ENCODE results near the gene UBE2I. TPM values are rescaled to one million over a fixed set of nuclear protein-coding genes. Genes with fewer than 3 reads are reported as not detected.

UBE2I gene
- total RNA-seq, 1 experiment from 2014 or later, result 212 TPM

DNA sequence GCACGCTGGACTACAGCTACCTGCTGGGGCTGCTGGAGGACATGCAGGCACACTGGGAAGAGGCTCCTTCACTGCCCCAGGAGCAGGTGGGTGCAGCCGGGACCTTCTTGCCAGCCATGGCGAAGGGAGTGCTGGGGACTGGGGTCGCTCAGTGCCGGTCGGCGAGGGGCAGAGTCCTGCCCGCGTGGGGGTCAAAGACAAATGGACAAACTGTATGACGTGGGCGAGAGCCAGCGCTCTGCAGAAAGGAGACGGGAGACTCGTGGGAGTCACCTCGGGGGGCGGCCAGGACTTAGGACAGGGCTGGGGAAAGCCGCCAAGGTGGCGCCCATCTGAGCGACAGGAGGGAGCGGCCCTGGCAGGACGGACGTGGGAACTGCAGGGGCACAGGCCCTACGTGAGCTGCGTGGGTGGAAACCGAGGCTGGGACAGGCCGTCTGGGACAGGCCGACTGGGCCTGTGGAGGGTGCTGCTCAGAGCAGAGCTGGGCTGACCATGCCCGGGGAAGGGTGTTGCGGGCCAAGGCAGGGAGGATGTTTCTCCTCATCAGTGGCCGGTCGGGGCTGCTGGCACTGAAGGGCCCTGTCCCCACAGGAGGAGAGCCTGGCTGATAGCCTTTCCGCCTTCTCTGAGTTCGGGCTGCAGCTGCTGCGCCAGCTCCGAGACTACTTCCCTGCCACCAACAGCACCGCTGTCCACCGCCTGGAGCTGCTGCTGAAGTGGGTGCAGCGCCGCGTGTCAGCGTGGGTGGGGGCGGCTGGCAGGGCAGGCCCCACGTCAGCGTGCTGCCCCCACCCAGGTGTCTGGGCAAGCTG lies 34.2 kb downstream of the UBE2I start:
- BruUV-seq (replicated peaks), result no TSS peak
- intact Hi-C loops (cut with micrococcal nuclease), result no loop called here
- Histone ChIP-seq H4K20me1 (ENCODE audit: insufficient read depth) (no peaks in the 10 kb centered on the region), H3K4me3 (replicated peaks in 1 of 2; ENCODE audit: low read depth in 1 of 2, low read length in 2 of 2) (no peak overlapping the region), H3K4me2 (ENCODE audit: low read length) (peak overlapping the region; percentile 53), H3K79me2 (ENCODE audit: insufficient read depth, low read length) (no peaks in the 10 kb centered on the region), H3K9ac (ENCODE audit: low read length) (no peak overlapping the region), H3K36me3 (ENCODE audit: control insufficient read depth in 1 of 2, insufficient read depth in 2 of 2, low read length in 2 of 2) (peaks cover 0 to under 1% of the 10 kb centered on the region in 2 experiments; a peak in 1 of 4 replicates), H3K9me2 (ENCODE audit: insufficient read depth) (no peaks in the 10 kb centered on the region), H2AFZ (ENCODE audit: low read depth, low read length, poor library complexity, severe bottlenecking) (no peak overlapping the region), H3K9me3 (ENCODE audit: control insufficient read depth in 1 of 2, insufficient read depth in 1 of 2, low read depth in 1 of 2, low read length in 2 of 2) (no peaks in the 10 kb centered on the region), H3K4me1 (ENCODE audit: control insufficient read depth in 1 of 2, insufficient read depth in 2 of 2, low read length in 2 of 2) (peaks cover 6 to 16% of the 10 kb centered on the region in 2 experiments; a peak in 3 of 4 replicates), H3K27me3 (ENCODE audit: insufficient read depth, low read length) (no peaks in the 10 kb centered on the region), H3K27ac (ENCODE audit: low read depth, low read length) (peak overlapping the region; percentile 22; the same call in 1 of the 2 replicates)
- ChIA-PET CTCF (no interaction called here), POLR2A (interaction anchor here (1.2 kb wide), 1 partner anchor 10 kb away, joined by 10 read pairs; the partner anchor contains the start of gene BAIAP3), RAD21 (ENCODE audit: low non-redundant PET in 1 of 2, low total read pairs in 2 of 2, uncharacterized antibody in 2 of 2, unreplicated experiment in 2 of 2) (no interaction called here)
- ATAC-seq (no peak), DNase-seq (ENCODE audit: low read depth, low spot score) (no peak)
- TF ChIP-seq EZH2phosphoT487 (IDR thresholded peaks at IDR 0.05; ENCODE audit: borderline replicate concordance), result no peak
- TF ChIP-seq ELF1 (IDR thresholded peaks at IDR 0.05; ENCODE audit: borderline replicate concordance, low read depth), result no peak
- TF ChIP-seq, protein P1, sequence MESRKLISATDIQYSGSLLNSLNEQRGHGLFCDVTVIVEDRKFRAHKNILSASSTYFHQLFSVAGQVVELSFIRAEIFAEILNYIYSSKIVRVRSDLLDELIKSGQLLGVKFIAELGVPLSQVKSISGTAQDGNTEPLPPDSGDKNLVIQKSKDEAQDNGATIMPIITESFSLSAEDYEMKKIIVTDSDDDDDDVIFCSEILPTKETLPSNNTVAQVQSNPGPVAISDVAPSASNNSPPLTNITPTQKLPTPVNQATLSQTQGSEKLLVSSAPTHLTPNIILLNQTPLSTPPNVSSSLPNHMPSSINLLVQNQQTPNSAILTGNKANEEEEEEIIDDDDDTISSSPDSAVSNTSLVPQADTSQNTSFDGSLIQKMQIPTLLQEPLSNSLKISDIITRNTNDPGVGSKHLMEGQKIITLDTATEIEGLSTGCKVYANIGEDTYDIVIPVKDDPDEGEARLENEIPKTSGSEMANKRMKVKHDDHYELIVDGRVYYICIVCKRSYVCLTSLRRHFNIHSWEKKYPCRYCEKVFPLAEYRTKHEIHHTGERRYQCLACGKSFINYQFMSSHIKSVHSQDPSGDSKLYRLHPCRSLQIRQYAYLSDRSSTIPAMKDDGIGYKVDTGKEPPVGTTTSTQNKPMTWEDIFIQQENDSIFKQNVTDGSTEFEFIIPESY (IDR thresholded peaks at IDR 0.05; ENCODE audit: extremely low read depth, insufficient replicate concordance, low read length), result no peak
- no peak for TF ChIP-seq YY1 (IDR thresholded peaks at IDR 0.05; ENCODE audit: extremely low read depth, insufficient replicate concordance, low read depth, low read length)
- no peak for TF ChIP-seq POLR2AphosphoS5 (IDR thresholded peaks at IDR 0.05; ENCODE audit: low read depth, low read length)
- no peak for TF ChIP-seq TCF7L2 (IDR thresholded peaks at IDR 0.05; ENCODE audit: borderline replicate concordance, extremely low read depth, insufficient read depth, insufficient read length)

All from HCT116 (cell line).